DOHH2 (cell line): Measurements from ENCODE around the gene C1QTNF5.

Source experiments
- CTCF ChIP-seq: fragments of 200-600 bp; sonication (generic); IDR thresholded peaks from one replicate; pipeline ENCODE4 v1.5.1; 2014; ENCODE audit warnings: antibody characterized with exemption, mild to moderate bottlenecking, low read depth, low read length; ENCODE audit not compliant: poor library complexity, severe bottlenecking
- EZH2phosphoT487 ChIP-seq: fragments of 200-600 bp; sonication (generic); IDR thresholded peaks from 2 replicates; pipeline ENCODE4 v1.6.1; 2017; ENCODE audit warnings: borderline replicate concordance, mild to moderate bottlenecking, antibody characterized with exemption, low read length, moderate library complexity, mixed read lengths

DNA sequence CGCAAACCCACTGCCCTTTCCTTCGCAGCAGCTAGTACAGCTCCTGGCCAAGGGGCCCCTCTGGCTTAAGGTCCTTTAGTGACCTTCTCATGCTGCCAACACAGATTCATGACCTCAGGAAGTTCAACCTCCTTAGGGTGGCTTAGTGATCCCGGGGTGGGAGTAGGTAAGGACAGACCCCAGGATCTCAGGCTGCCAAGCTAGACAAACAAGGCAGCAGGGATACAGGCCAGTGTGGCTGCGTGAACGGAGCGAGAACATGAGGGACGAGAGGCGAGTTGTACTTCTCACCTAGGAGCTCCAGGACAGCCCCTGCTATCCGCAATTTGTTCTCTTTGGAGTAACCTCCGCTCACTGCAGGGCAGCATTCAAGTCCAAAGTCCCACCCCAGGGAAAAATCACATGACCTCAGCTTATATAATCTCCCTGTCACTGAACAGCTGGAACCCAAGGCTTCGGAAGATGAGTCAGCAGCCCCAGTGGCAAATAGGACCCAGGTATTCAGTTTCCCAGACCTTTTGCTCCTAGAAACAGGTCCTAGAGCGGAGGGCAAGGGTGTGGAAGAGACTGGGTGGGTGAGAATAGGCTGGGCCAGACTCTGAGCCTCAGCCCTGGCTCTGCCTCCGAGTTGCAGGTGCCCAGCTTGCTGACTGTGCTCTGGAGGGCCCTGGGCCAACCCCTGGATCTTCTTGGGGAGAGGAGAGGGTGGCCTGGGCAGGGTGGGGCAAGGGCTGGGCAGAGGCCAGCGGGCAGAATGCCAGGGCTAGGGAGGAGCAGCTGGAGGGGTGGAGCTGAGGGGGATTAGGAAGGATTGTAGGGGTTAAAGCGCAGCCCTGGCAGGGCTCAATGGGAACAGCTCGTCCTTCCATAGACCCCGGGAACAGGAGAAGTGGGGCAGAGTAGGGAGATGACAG is 27.7 kb upstream of the C1QTNF5 start:
- TF ChIP-seq CTCF (no peak), EZH2phosphoT487 (no peak)
